ENCODE data around the gene SNRPE. TPM values are rescaled to one million over a fixed set of nuclear protein-coding genes. Genes with fewer than 3 reads are reported as not detected.
"Not testable (repeated sequence)": the region's sequence is repeated elsewhere in the genome, so short reads cannot be mapped to it uniquely, and the experiment has no call there.

The SNRPE gene
- 200 and 265 TPM in 2 replicates for total RNA-seq (2014; rRNA removed; shearing (Covaris generic); ENCODE audit: low replicate concordance)

DNA sequence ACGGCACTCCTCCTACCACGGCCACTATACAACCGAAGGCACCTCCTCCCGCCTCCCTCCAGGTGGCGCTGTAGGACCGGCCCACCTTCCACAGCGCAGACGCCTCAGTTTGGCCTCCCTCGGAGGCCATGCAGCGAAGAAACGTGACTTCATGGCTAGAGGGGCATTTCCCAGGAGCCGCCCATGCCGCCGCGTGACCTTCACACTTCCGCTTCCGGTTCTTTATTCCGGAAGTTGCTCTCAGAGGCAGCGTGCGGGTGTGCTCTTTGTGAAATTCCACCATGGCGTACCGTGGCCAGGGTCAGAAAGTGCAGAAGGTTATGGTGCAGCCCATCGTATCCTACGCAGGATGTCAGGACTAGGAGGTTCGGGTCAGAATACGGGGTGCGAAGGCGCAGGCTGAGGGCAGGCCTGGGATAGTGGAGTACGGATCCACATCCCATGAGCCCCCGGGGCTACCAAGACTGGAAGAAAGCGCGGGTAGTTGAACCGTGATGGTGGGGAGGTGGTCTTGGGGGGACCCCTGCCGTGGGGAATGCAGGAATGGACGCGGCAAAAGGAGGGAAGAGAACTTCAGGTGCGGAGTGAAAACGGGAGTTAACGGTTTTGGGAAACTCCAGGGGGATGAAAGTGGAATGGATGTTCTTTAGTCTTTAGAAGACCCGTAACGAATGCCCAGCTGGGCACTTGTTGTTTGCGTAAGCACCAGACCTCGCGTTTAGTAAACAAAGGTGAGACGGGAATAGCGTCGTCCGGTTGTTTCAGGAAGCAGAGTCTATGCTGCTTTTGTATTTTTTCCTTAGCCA is at the start of gene SNRPE:
Gene SNRPE, plus strand, starts transcription at position 221 of the 806 bp plus-strand sequence. Its CDS starts 61 bp downstream, at position 282.
- H3K9me3 ChIP-seq: no peaks in the 10 kb centered on the region
- no peaks in the 10 kb centered on the region for H3K27me3 ChIP-seq
- peak within 1 kb of the TSS; percentile 99 for H3K4me3 ChIP-seq
- H3K36me3 ChIP-seq: peaks cover 50% of the 10 kb centered on the region
- peak; percentile 98 for DNase-seq

DNA sequence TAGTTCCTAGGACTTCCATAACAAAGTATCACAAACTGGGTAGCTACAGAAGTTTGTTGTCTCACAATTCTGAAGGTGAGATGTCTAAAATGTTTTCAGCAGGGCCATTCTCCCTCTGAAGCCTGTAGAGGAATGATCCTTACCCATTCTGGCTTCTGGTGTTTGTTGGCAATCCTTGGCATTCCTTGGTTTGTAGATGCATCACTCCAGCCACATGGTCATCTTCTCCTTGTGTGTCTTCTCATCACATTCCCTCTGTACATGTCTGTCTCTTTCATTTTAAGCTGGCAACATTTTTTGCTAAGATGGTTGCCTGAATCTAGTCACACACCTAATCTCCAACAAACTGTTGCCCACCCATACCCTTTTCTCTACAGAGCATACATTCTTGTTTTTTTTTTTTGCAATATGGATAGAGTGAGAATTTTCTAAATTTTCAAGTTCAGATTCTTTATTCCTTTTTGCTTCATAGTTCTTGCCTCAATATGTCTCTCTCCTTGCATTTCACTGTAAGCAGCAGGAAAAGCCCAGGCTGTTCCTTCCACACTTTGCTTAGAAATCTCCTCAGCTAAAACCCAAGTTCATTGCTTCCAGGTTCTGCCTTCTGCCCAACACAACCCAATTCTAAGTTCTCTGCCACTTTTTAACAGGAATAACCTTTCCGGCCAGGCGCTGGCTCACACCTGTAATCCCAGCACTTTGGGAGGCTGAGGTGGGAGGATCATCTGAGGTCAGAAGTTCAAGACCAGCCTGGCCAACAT is 47.6 kb upstream of the SNRPE start:
- Histone ChIP-seq H3K36me3 (peaks cover 88% of the 10 kb centered on the region), H3K27me3 (no peaks in the 10 kb centered on the region), H3K9me3 (no peaks in the 10 kb centered on the region), H3K4me3 (no peak overlapping the region)
- DNase-seq: no peak

DNA sequence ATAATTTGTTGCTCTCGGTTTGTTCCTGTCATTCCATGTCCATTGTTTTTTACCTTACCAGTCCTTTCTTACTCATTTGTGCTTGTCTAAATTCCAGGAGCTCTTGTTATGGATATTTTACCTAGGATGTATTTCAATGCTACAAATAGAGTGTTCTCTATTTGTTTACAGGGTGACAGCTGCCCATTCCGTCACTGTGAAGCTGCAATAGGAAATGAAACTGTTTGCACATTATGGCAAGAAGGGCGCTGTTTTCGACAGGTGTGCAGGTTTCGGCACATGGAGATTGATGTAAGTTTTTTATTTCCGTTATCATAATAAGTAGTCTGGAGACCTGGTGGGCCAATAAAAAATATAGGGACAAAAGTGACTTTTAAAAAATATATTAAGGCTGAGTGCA is 43.0 kb upstream of the SNRPE start:
- no peak overlapping the region for H3K4me3 ChIP-seq
- no peak for DNase-seq
- H3K27me3 ChIP-seq: no peaks in the 10 kb centered on the region
- H3K9me3 ChIP-seq: no peaks in the 10 kb centered on the region
- H3K36me3 ChIP-seq: peaks cover 90% of the 10 kb centered on the region

DNA sequence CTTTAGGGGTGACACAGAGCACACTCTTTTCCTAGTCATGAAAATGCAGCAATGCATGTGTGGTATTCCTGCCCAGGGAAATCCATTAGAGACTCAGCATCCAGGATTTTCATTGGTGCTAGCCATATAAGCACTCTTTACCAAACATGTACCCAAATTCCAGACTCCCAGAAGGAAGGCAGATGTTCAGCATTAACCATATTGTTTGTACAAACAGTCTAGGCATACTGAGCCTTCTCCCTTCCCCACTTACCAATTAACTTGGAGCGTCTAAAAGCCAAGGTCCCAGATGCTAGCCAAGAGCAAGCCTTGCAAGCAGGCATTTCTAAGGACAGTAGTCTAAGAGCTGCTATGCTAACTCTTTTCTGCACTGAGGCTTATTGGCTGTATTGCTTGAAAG is 38.1 kb upstream of the SNRPE start:
- Histone ChIP-seq H3K9me3 (no peaks in the 10 kb centered on the region), H3K27me3 (no peaks in the 10 kb centered on the region), H3K4me3 (no peak overlapping the region), H3K36me3 (peaks cover 78% of the 10 kb centered on the region)
- DNase-seq: no peak

DNA sequence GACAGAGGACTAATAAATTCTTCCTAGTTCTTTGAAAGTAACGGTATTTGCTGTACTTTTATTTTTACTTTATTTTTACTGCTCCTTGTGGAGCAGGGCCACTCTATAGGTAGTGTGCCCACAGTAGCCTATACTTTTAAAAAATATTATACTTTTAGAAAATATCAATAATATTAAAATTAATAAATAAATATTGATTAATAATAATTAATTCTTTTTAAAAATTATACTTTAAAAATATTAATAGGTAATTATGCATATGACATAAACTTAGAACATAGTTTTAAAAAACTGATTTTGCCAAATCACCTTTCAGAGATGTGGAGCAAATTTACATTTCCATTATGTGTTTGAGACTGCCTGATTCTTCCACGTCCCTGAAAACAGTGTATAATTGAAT is 35.2 kb upstream of the SNRPE start:
- DNase-seq: no peak
- Histone ChIP-seq H3K27me3 (no peaks in the 10 kb centered on the region), H3K9me3 (no peaks in the 10 kb centered on the region), H3K4me3 (no peak overlapping the region), H3K36me3 (peaks cover 81% of the 10 kb centered on the region)

DNA sequence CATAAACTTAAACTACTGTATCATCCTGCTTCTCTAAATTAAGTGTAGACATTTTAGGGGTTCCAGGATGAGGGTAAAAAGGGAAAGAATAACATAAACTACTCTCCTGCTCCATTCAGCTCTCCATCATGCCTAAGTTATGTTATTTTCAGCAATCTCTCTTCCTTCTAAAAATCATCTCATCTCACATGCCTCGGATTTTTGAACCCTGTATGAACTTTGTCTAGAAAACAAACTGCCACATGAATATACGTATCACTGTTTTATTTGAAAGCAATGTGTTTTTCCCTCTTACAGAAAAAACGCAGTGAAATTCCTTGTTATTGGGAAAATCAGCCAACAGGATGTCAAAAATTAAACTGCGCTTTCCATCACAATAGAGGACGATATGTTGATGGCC is 33.4 kb upstream of the SNRPE start:
- Histone ChIP-seq H3K36me3 (peaks cover 81% of the 10 kb centered on the region), H3K4me3 (no peak overlapping the region), H3K9me3 (no peaks in the 10 kb centered on the region), H3K27me3 (no peaks in the 10 kb centered on the region)
- DNase-seq: no peak

DNA sequence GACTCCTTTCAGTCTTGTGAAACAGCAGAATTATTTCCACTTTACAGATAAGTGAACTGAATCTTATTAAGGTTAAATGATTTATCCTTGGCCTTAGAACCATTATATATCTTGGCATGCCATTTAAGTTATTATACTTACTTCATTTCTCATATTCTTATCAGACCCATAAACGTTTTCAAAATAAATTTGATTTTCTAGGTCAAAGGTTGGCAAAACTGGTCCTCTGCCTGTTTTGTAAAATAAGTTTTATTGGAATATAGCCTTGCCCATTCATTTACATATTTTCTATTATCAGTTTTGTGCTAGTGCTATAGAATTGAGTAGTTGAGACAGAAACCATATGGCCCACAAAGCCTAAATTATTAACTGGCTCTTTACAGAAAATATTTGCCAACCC is 32.9 kb upstream of the SNRPE start:
- H3K27me3 ChIP-seq: no peaks in the 10 kb centered on the region
- peaks cover 78% of the 10 kb centered on the region for H3K36me3 ChIP-seq
- H3K4me3 ChIP-seq: no peak overlapping the region
- DNase-seq: no peak
- H3K9me3 ChIP-seq: no peaks in the 10 kb centered on the region

DNA sequence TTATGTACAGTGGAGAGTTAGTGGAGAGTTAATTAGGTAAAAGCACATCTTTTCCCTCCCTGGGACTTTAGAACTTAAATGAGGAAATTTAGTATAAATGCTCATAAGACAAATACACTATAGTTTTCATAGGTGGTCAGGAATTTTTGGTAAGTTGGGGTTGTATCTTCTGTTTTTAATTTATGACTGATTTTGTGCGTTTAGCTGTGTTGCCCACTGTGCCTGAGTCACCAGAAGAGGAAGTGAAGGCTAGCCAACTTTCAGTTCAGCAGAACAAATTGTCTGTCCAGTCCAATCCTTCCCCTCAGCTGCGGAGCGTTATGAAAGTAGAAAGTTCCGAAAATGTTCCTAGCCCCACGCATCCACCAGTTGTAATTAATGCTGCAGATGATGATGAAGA is 32.2 kb upstream of the SNRPE start:
- H3K4me3 ChIP-seq, H3K27me3 ChIP-seq, H3K9me3 ChIP-seq: not testable (repeated sequence)
- DNase-seq: peak; percentile 21
- H3K36me3 ChIP-seq: peaks cover 83% of the 10 kb centered on the region

DNA sequence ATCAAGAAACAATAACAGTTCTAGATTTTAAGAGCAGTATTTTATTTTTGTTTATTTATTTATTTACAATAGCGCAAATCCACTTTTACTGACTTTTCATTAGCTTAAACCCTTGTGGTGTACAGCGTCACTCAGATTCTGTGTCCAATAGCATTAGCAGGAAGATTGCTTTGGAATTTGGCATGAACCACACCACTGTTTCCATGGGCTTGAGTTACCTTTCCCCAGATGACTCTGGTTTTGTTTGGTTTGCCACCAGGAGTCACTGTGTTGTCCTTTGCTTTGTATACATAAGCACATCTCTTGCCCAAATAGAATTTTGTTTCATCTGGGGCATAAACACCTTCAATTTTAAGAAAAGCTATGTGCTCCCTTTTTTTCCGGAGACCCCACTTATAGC is 25.9 kb upstream of the SNRPE start:
- DNase-seq: no peak
- Histone ChIP-seq H3K27me3 (no peaks in the 10 kb centered on the region), H3K9me3 (no peaks in the 10 kb centered on the region), H3K36me3 (peaks cover 92% of the 10 kb centered on the region), H3K4me3 (no peak overlapping the region)

DNA sequence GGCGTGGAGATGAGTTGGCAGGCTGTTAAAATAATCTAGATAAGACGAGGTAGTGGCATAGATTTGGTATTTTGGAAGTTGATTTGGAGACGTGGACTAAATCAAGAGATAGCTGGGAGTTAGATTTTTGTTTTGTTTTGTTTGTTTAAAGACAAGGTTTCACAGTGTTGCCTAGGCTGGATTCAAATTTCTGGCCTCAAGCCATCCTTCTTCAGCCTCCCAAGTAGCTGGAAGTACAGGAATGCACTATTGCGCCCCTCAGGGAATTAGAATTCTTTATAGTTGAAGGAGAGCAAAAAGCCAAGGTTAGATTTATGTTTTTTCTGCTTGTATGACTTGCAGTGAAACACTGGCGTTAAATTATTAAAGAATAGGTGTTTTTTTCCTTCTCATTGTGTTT is 22.3 kb upstream of the SNRPE start:
- DNase-seq: no peak
- H3K27me3 ChIP-seq: no peaks in the 10 kb centered on the region
- peaks cover 85% of the 10 kb centered on the region for H3K36me3 ChIP-seq
- no peak overlapping the region for H3K4me3 ChIP-seq
- no peaks in the 10 kb centered on the region for H3K9me3 ChIP-seq

DNA sequence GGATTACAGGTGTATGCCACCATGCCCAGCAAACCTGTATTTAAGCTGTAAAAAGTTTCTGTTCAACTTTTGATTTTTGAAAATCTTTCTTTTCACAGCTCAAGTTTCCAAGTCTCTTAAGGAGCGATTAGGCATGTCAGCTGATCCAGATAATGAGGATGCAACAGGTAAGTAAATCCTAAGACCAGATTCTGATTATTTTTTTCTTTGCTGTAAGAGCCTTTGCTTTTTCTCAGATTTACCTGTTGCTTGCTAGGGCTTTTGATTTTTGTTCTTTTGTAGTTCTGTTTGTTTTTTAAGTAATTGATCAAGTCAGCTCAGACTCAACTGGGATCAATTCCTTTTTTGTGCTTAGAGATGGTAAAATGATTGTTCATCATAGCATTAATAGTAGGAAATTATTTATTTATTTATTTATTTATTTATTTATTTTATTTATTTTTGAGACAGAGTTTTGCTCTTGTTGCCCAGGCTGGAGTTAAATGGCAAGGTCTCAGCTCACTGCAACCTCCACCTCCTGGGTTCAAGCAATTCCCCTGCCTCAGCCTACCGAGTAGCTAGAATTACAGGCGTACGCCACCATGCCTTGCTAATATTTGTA is 21.1 kb upstream of the SNRPE start:
- Histone ChIP-seq H3K4me3 (no peak overlapping the region), H3K9me3 (no peaks in the 10 kb centered on the region), H3K27me3 (no peaks in the 10 kb centered on the region), H3K36me3 (peaks cover 85% of the 10 kb centered on the region)
- no peak for DNase-seq

DNA sequence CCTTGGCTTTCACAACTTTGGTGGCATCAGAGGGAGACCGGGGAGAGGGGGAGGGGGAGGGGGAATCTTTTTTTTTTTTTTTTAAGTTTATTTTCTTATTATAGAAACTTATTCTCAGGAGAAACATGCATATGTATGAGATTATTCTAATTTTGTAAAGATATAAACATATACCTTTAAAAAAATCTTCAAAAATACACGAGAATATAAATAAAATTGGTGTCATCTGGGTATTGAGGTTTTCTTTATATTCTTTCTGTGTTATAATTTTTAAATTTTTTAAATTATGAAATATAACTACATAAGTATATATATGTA is 18.9 kb upstream of the SNRPE start:
- Histone ChIP-seq H3K36me3 (peaks cover 82% of the 10 kb centered on the region), H3K9me3 (no peaks in the 10 kb centered on the region), H3K4me3 (no peak overlapping the region), H3K27me3 (no peaks in the 10 kb centered on the region)
- DNase-seq: no peak

DNA sequence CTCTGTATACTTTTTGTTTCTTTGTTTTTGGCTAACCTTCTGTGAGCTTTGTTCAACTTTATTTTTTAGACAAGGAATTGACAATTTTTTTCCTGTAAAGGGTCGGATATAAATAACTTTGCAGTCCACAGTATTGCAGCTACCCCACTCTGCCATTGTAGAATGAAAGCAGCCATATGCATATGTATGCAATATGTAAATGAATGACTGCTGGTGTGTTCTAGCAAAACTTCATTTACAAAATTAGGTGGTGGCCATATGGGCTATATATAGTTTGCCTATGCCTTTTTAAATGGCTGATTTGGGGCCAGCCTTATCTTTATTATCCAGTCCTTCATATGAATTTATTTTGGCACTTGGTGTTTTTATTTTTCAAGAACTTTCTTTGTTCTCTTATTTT is 18.0 kb upstream of the SNRPE start:
- peaks cover 82% of the 10 kb centered on the region for H3K36me3 ChIP-seq
- H3K9me3 ChIP-seq: no peaks in the 10 kb centered on the region
- no peaks in the 10 kb centered on the region for H3K27me3 ChIP-seq
- H3K4me3 ChIP-seq: no peak overlapping the region
- no peak for DNase-seq

DNA sequence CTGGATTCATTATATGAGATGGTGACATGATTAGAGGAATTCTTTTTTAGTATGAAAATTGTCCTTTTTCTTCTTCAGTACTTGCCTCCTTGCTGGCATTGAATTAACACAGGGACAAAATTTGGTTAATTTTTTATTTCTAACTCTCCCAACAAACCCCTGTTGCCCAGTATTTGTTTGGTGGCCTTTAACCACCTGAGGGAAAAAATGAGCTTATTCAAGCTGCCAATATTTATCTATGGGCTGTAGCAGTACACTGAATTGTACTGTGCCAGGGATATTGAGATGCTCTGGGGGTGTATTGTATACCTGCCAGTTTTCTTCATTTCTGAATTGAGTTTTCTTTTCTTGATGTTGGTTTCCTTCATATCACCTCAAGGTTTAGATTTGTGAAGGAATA is 8.3 kb upstream of the SNRPE start:
- DNase-seq: not testable (repeated sequence)
- H3K36me3 ChIP-seq: peaks cover 75% of the 10 kb centered on the region

DNA sequence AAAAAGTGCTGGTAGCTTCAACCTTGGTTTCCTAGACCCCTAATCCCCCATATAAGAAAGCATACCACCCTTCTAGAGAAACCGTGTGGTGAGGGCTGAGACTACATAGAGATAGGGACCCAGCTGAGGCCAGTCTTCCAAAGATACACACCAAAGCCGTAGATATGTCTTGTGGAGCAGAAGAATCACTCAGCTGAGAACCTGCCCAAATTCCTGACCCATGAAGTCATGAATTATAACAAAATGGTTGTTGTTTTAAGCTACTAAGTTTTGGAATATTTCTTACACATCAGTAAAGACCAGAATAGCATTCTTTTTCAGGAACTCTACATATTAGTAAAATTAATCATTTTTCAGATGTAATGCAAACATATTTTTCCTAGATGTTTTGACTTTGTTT is 3.3 kb upstream of the SNRPE start:
- peak; percentile 67 for DNase-seq
- H3K27me3 ChIP-seq: no peaks in the 10 kb centered on the region
- H3K36me3 ChIP-seq: peaks cover 45% of the 10 kb centered on the region
- H3K4me3 ChIP-seq: no peak overlapping the region
- no peaks in the 10 kb centered on the region for H3K9me3 ChIP-seq

More for the DNA sequence above, 8.3 kb upstream of the SNRPE start:
- H3K9me3 ChIP-seq, H3K27me3 ChIP-seq, H3K4me3 ChIP-seq: not testable (repeated sequence)

DNA sequence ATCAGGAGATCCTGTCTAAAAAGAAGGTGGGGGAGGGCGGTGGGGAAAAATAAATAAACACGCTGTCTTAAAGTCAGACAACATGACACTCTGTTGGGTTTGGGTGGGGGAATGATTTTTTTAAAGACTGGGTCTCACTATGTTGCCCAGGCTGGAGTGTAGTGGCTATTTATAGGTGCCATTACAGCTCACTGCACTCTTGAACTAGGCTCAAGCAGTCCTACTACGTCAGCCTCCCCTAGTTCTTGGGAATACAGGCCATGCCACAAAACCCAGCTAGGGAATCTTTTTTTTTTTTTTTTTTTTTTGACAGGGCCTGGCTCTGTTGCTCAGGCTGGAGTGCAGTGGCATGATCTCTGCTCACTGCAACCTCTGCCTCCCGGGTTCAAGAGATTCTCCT is 2.4 kb upstream of the SNRPE start:
- Histone ChIP-seq H3K36me3 (peaks cover 49% of the 10 kb centered on the region), H3K27me3 (no peaks in the 10 kb centered on the region), H3K9me3 (no peaks in the 10 kb centered on the region), H3K4me3 (no peak overlapping the region)
- DNase-seq: no peak

DNA sequence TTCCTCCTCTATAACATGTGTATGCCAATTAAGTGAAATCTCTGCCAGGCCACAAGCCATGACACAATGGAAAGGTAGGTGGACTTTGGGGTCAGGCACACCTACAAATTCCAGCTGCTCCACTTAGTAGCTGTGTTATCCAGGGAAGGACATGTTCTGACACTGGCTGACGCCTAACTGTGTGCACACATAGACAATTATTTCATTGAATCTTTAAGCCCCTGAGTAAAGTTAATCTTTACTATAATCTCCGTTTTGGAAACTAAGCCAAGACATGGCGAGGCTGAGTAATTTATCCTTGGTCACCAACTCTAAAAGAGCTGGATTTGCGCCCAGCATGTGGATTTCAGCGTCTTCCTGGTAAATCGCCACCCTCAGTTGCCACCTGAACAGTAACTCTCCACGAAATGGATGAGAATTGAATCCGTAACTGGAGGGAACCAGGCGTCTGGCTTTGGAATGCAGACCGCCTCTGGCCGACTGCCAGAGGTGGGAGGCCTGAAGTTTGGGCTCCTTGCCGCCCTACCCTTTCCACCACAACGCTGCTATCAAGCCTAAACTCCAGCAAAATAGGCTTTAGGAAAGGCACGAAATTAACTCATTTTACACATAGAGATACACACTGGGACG is 888 bp upstream of the SNRPE start:
- H3K27me3 ChIP-seq: no peaks in the 10 kb centered on the region
- peak; percentile 77 for DNase-seq
- peaks cover 49% of the 10 kb centered on the region for H3K36me3 ChIP-seq
- no peaks in the 10 kb centered on the region for H3K9me3 ChIP-seq
- peak overlapping the region; percentile 99 for H3K4me3 ChIP-seq

Measured in MG63 (cell line).